Skeletal muscle tissue (tissue), 4 donors: Measurements from ENCODE around the gene ERAP2. TPM values are rescaled to one million over a fixed set of nuclear protein-coding genes. Genes with fewer than 3 reads are reported as not detected.

ENCODE experiments used
- H3K27ac ChIP-seq: one replicate; pipeline ENCODE4 v1.7.0; 2013; ENCODE audit warnings: mild to moderate bottlenecking, low read depth, low read length, inconsistent platforms
- H3K27me3 ChIP-seq, 3 donors: one replicate each; pipeline ENCODE4 v1.7.0; 2013; ENCODE audit warnings: low read length in 3 of 3; ENCODE audit not compliant: control insufficient read depth in 3 of 3, insufficient read depth in 3 of 3
- H3K36me3 ChIP-seq, 3 donors: one replicate each; pipeline ENCODE4 v1.7.0; 2013; ENCODE audit warnings: low read length in 3 of 3; ENCODE audit not compliant: control insufficient read depth in 3 of 3, insufficient read depth in 3 of 3
- H3K4me1 ChIP-seq, 3 donors: one replicate each; pipeline ENCODE4 v1.7.0; 2013; ENCODE audit warnings: low read length in 3 of 3, mild to moderate bottlenecking in 3 of 3; ENCODE audit not compliant: control insufficient read depth in 3 of 3, insufficient read depth in 3 of 3
- H3K4me3 ChIP-seq, 3 donors: one replicate each; pipeline ENCODE4 v1.7.0; 2013; ENCODE audit warnings: low read length in 3 of 3
- H3K9ac ChIP-seq, 3 donors: one replicate each; pipeline ENCODE4 v1.7.0; 2013; ENCODE audit warnings: low read length in 3 of 3, mild to moderate bottlenecking in 3 of 3, moderate library complexity in 2 of 3, low read depth in 1 of 3
- H3K9me3 ChIP-seq, 3 donors: one replicate each; pipeline ENCODE4 v1.7.0; 2013; ENCODE audit warnings: low read length in 3 of 3; ENCODE audit not compliant: control insufficient read depth in 3 of 3
- total RNA-seq: library from RNA; depleted of rRNA; stranded (reverse); fragments of >200 nt; gene quantifications from one replicate; pipeline ENCODE4 v1.2.3, GENCODE V29; 2014
- donor health status: Osteomylitis.

Gene ERAP2
- total RNA-seq, 1 donor from 2014 or later: 20.9 TPM

GRCh38 chr5:96843140-96843539 lies 33.2 kb upstream of the ERAP2 start:
- Histone ChIP-seq H3K4me3 (no peak overlapping the region), H3K4me1 (no peaks in the 10 kb centered on the region), H3K36me3 (no peaks in the 10 kb centered on the region), H3K9me3 (no peaks in the 10 kb centered on the region), H3K9ac (no peak overlapping the region), H3K27ac (no peak overlapping the region), H3K27me3 (no peaks in the 10 kb centered on the region)

GRCh38 chr5:96844481-96844990 lies 31.8 kb upstream of the ERAP2 start:
- no peaks in the 10 kb centered on the region for H3K4me1 ChIP-seq
- H3K9me3 ChIP-seq: no peaks in the 10 kb centered on the region
- H3K9ac ChIP-seq: no peak overlapping the region
- no peaks in the 10 kb centered on the region for H3K36me3 ChIP-seq
- no peaks in the 10 kb centered on the region for H3K27me3 ChIP-seq
- no peak overlapping the region for H3K4me3 ChIP-seq
- H3K27ac ChIP-seq: no peak overlapping the region

DNA sequence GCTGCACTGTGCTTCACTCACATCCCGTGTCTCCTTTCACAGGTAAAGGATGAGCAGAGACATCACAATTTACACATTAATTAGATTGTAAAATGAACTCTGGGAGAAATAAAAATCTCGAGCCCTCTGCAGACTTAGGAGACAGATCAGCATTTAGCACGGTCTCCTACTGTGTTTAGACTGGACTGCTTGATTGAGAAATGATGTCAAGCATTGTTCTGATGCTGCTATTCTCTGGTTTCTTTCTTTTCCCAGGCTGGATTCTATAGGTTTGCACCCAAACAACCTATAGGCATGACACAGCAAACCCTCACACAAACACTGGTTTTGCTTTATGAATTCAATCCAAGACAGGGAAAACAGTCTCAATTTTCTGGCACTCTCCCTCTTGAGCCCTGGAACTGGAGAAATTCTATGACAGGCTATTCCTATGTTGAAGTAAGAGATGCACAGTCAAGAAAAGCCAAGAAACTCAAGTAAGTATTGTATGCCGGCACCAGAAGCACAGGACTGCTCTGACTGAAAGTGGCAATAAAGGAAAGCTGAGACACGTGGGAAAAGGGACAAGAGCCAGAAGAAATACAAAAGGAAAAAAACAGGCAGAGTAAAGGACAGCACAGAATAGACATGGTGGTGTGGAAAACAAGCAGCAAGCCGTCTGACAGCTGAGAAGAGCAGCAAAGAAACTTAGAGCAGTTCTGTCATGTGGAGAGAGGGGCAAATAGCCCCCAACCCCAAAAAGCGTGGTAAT lies 24.8 kb upstream of the ERAP2 start:
- H3K36me3 ChIP-seq: no peaks in the 10 kb centered on the region
- no peaks in the 10 kb centered on the region for H3K9me3 ChIP-seq
- H3K4me3 ChIP-seq: no peak overlapping the region
- H3K27me3 ChIP-seq: no peaks in the 10 kb centered on the region
- no peak overlapping the region for H3K9ac ChIP-seq
- H3K27ac ChIP-seq: no peak overlapping the region
- H3K4me1 ChIP-seq: peaks cover 3 to 9% (median 3%) of the 10 kb centered on the region in 3 donors

- H3K36me3 ChIP-seq: no peaks in the 10 kb centered on the region
- H3K9ac ChIP-seq: no peak overlapping the region
- H3K27ac ChIP-seq: no peak overlapping the region
- H3K4me1 ChIP-seq: peaks cover 3 to 15% (median 4%) of the 10 kb centered on the region in 3 donors
- no peaks in the 10 kb centered on the region for H3K9me3 ChIP-seq
- H3K4me3 ChIP-seq: no peak overlapping the region
- H3K27me3 ChIP-seq: no peaks in the 10 kb centered on the region
These were observed 23.5 kb upstream of the ERAP2 start for GRCh38 chr5:96852759-96853158.

DNA sequence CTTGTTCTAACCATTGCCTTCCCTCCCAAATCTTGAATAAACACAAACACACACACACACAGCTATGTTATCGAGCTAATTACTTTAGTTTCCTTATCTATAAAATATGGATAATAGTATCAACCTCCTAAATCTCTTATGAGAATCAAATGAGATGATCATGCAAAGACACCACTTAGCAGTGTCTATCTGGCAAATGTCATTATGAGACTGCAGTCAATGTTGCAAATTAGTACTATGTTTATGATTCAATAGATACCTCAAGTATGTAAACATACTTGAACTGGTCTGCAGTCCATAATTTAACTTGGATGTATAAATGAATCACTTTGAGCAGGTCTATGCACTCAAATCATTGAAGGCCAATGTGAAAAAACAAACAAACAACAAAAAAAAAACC lies 22.2 kb upstream of the ERAP2 start:
- no peak overlapping the region for H3K4me3 ChIP-seq
- H3K4me1 ChIP-seq: peaks cover 3 to 15% (median 4%) of the 10 kb centered on the region in 3 donors
- H3K9ac ChIP-seq: no peak overlapping the region
- no peak overlapping the region for H3K27ac ChIP-seq
- H3K36me3 ChIP-seq: no peaks in the 10 kb centered on the region
- no peaks in the 10 kb centered on the region for H3K27me3 ChIP-seq
- H3K9me3 ChIP-seq: no peaks in the 10 kb centered on the region

DNA sequence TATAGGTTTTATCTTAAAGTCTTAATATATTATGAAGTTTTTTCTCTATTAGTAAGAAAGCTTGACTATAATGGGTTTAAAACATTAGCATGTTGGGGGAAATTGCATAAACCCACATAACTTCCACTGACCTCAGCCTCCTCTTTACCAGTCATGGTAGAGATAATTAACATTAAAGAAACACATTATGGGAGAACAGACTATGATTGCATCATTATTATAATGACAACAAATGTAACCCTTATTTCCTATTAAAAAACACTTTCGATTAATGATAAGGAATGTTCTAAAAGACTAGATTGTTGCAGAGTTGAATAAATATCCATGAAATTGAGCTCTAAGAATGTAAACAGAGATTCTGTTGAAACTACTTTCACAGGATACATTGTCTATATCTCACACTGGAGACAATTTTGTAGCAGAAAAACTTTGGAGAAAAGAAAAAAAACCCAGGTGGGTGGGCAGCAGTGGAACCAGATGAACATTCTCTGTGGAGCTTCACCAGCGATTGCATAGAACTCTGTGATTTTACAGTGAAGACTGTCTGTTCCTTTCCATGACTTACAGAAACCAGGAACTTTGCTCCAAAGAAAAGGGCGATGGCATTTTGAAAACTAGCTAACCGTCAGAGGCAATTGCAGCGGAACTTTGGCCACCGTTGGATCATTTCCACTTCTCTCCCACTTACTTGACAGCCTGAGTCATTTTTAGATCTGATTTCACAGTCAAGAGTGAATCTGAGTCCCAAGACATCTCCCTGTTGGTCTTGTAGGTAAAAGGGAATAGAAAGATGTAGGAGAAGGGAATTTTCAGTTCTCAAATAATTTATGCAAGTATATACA lies 21.0 kb upstream of the ERAP2 start:
- H3K36me3 ChIP-seq: no peaks in the 10 kb centered on the region
- H3K4me3 ChIP-seq: peak overlapping the region in 1 of 3 donors; percentile 32
- peaks cover 3 to 15% (median 4%) of the 10 kb centered on the region in 3 donors for H3K4me1 ChIP-seq
- peak overlapping the region in 2 of 3 donors; percentile 11 to 60 for H3K9ac ChIP-seq
- peak overlapping the region; percentile 71 for H3K27ac ChIP-seq
- H3K9me3 ChIP-seq: no peaks in the 10 kb centered on the region
- no peaks in the 10 kb centered on the region for H3K27me3 ChIP-seq

GRCh38 chr5:96856371-96856770 lies 19.9 kb upstream of the ERAP2 start:
- no peaks in the 10 kb centered on the region for H3K9me3 ChIP-seq
- H3K9ac ChIP-seq: no peak overlapping the region
- no peaks in the 10 kb centered on the region for H3K36me3 ChIP-seq
- H3K4me3 ChIP-seq: no peak overlapping the region
- H3K27me3 ChIP-seq: no peaks in the 10 kb centered on the region
- H3K4me1 ChIP-seq: peaks cover 3 to 15% (median 4%) of the 10 kb centered on the region in 3 donors
- no peak overlapping the region for H3K27ac ChIP-seq

GRCh38 chr5:96857454-96857853 lies 18.8 kb upstream of the ERAP2 start:
- Histone ChIP-seq H3K4me3 (no peak overlapping the region), H3K9ac (no peak overlapping the region), H3K27me3 (no peaks in the 10 kb centered on the region), H3K4me1 (peaks cover 3 to 15% (median 4%) of the 10 kb centered on the region in 3 donors), H3K27ac (no peak overlapping the region), H3K9me3 (no peaks in the 10 kb centered on the region), H3K36me3 (no peaks in the 10 kb centered on the region)

- no peaks in the 10 kb centered on the region for H3K9me3 ChIP-seq
- H3K4me3 ChIP-seq: no peak overlapping the region
- no peaks in the 10 kb centered on the region for H3K36me3 ChIP-seq
- H3K27me3 ChIP-seq: no peaks in the 10 kb centered on the region
- peaks cover 3 to 15% (median 4%) of the 10 kb centered on the region in 3 donors for H3K4me1 ChIP-seq
- H3K27ac ChIP-seq: no peak overlapping the region
- H3K9ac ChIP-seq: no peak overlapping the region
These were observed 18.4 kb upstream of the ERAP2 start for GRCh38 chr5:96857924-96858323.

GRCh38 chr5:96859375-96859774 lies 16.9 kb upstream of the ERAP2 start:
- Histone ChIP-seq H3K4me3 (no peak overlapping the region), H3K4me1 (peaks cover 3 to 15% (median 4%) of the 10 kb centered on the region in 3 donors), H3K9me3 (no peaks in the 10 kb centered on the region), H3K27ac (no peak overlapping the region), H3K27me3 (no peaks in the 10 kb centered on the region), H3K9ac (no peak overlapping the region), H3K36me3 (no peaks in the 10 kb centered on the region)
